HG03103 (cell line): ENCODE measurements around the gene CCN2.
"Not testable (repeated sequence)": the region's sequence is repeated elsewhere in the genome, so short reads cannot be mapped to it uniquely, and the experiment has no call there.

Experiments
- ATAC-seq: cut with Tn5 transposase; IDR thresholded peaks from one replicate; pipeline ENCODE4 v1.9.1; 2021; ENCODE audit warnings: low read depth; ENCODE audit not compliant: unreplicated experiment

Gene CCN2

DNA sequence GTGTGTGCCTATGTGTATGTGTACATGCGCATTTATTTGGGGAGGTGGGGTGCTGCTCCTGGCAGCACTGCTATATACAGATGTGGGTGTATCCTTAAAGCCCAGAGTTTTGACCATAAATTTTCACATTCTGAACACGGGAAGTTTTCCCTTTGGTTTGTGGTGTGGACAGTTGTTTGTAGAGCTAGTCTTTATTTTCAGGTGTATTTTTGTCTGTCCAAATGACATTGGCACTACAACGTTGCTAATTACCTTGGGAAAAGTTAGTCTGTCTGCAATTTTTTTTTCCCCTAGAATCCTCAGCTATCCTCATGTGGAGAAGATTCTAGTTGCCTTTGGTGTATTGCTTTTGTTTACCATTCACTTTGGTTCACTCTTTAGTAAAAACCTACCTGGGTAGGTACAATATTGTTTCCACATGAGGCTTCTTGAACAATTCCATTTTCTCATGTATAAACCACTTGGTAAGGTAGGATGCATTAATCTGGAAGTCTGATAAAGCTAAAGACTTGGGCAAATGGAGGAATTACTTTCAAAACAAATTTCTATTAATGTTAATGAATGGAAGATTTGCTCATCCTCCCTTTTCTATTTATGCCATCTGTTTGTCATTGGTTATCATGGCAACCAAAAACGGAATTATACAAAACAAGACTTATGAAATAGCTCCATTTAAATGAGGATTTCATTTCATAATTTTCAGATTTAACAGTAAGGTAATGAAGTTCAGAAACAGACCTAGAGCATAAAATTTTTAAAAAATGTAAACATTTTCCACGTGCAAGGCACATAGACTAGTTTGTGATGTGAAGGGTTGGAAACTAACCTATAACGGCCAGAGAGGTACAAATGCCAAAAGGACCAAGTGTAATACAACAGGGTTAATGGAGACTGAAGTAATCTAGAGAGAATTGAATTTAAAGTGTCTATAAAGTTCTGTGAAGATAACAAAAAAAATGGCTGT, 3.9 kb downstream of the CCN2 start:
- ATAC-seq: no peak

DNA sequence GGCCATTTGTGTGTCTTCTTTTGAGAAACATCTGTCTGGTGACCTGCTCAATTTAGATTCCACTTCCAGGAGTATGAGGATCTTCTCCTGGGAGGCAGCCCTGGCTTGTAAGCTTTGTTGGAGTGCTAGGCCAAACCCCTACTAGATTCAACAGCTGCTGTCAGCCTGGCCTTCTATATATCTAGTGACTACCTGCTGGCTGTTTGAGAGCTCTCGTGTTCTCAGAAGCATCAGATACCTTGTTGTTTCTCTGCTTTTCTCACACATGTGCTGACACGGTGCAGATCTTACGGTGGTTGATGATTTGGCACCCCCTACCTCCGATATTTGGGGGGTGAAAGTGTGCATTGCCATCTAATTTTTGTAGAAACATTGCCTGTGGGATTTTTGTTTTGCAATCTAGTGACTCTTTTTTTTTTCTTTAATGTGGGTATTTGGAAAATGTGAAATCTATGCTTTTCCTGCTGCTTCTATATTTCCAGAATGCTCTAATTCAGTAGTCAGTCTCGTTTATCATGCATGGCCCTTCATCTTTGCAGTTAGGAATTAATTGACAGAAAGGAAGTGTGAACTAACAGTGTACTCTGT, 4.7 kb downstream of the CCN2 start:
- no peak for ATAC-seq

DNA sequence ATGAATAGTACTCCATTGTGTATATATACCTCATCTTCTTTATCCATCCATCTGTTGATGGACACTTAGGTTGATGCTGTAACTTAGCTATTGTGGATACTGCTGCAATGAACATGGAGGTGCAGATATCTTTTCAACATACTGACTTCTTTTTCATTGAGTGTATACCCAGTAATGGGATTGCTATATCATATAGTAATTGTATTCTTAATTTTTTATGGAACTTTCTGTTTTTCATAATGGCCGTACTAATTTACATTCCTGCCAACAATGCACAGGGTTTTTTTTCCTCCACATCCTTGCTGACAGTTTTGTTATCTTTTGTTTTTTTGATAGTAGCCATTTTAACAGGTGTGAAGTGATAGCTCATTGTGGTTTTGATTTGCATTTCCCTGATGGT, 5.2 kb downstream of the CCN2 start:
- ATAC-seq: no peak

DNA sequence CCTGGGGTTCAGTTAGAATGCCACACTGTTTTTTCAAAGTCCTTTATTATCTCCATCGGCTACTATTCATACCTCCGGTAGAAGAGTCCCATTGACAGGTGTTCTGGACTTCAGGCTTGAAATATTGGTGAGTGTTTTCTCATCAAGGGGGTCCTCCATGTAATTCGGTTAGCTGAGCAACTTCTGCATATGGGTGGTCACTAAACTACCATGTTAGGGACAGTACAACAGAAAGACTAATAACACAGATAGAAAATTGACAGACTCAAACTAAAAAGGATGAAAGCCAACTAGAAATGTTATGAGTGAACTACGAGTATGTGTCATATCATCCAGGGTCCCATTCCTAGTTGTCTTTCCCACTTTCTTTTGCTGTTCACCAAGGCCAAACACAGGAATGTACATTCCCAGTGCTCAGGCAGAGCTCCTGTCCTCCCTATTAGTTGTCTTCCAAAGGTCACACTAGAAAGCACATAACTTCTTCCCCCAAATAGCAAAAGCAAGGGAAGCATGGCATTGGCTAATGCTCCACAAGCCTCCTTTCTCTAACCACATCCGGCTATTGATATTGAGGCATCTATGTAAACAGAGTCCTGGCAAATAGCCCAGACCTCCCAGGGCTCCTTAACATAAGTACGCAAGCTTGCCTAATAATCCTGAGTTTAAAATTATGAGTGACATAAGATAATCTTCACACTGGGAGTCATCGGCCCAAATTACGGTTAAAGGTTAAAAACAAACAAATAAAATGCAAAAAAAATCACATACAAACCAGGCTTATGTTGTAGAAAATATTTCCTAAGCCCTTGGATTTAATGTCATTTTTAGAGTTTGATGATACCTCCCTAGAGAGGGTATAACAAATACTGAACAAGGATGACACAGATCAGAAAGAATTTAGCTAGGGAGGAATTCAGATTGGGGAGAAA, 13.2 kb downstream of the CCN2 start:
- ATAC-seq: no peak

DNA sequence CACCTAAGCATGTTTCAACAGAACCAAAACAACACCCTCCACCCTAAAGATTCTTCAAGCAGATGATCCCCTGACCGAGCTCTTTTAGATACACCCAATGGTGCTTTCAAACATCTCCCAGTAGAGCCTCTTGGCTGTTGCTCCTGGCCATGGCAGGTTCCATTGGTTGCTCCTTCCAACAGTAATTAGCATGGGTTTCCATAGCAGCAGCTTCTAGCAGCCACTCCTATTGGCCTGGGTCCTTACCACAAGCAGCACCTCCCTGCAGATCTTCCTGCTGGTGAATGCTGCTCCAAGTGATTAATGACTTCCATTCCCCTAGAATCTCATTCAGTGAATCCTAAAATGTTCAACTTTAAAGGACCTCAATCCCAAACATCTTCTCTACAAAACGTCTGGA, 13.9 kb downstream of the CCN2 start:
- ATAC-seq: no peak

DNA sequence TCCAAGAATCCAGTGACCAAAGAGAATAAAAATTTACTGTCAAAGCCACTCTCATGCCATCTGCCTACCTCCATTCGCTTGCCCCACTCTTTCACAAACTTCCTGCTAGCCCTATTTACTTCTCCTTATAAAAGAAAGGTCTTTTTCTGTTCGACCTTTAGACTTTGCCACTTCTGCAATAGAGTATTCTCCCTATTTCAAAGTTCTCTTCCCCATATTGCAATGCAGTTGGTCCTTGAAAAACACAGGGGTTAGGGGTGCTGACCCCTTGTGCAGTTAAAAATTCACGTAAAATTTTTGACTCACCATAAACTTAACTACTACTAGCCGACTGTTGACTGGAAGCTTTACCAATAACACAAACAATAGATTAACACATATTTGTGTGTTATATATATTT, 15.0 kb downstream of the CCN2 start:
- ATAC-seq: no peak

DNA sequence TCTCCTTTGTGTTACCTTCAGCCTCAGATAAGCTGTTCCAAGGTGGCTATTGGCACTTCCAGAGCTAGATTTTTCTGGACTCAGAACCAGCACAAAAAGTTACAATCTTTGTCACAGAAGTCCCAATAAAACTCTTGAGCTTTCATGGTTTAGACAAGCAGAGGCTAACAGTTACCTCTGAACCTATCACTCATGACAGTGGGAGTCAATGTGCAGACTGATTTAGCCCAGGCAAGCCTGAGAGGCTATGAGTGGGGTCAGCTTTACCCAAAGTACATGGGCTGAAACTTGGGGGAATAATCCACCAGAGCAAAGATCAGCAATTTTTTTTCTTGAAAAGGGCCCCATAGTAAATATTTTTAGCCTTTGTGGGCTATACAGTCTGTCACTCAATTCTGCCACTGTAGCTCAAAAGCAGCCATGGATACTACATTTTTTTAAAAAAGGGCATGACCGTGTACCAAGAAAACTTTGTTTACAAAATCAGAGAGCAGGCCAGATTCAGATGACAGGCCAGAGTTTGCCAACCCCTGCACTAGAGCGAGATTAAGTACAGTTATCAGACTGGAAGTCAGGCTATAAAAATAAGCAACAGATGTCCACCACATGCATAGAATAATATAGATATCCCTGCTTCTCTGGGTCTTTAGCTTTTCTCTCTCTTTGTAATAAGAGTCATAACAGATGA, 20.0 kb downstream of the CCN2 start:
- ATAC-seq: no peak

DNA sequence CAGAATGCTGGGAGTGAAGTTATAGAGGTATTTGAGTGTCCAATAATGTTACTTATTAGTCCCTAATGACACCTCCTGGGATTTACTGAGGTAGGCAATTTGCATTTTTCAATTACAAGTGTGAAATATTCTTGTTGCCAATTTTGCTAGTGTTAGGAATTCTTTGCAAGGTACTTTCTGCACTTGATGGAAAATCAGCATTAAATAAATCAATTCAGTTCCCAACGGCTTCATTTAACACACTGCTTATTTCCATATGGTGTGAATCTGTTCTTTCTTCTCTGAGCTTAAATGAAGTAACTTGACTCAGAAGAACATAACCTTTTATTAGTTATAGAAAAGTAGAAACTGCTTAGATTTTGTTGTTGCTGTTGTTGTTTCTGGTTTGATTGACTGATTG, 21.2 kb downstream of the CCN2 start:
- no peak for ATAC-seq

DNA sequence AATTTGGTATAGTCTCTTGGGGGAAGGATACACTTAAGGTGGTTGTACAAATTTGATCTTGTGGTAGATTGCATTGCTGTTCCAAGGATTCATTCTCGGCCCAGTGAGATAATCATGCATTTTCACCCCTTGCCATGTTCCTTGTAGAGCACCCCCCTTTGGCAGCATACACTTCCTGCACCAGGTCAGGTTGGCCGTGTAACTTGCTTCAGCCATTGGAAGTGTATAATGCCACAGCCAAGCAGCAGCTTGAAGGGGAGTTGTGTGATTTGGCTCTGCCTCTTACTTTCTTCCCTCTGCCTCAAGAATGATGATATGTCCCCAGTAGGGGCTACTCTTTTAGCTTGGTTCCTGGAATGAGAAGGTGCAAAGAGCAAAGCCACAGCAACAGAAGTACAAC, 21.9 kb downstream of the CCN2 start:
- no peak for ATAC-seq

DNA sequence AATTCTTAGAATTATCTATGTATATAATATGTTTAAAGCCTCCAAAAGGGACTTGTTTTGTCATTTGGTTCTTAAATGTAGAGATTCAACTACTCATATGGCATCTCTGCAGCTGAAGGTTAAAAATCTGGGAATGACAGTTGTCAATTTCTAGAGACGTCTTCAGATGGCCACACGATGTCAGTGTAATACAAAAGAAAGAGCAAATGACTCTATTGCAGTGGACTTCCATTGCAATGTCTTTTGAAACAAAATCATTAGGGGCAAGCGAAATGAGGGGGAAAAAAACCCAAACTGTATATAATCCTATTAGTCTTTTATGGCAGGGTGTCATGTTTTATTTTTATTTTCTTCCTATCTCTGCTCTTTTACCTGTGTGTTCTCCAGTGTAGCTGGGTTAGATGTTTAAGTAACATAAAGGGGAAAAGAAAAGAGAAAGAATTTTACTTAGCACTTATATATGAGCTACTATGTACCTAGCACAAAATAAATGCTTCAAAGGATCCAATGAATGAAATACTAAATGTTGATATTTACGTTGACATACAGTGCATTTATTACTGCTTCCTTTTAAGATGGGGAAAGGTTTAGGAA, 26.2 kb downstream of the CCN2 start:
- no peak for ATAC-seq

DNA sequence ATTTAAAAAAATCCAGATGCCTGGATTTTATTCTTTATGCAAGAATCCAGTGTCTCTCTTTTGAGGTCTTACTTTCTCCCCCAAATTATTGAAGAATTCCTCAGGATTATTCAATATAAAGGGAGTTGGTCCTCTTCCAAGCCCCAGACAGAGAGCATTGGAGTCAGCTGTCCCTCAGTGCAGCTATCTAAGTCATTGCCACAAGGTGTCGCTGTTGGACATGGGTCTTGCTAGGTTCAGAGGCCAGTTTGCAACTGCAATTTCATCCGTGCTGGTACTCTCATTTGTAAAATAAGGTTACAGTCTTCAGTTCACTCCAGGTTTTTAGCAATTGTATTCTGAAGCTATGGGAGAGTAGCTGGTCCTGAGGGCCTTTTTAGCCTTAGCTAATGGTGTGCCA, 27.8 kb downstream of the CCN2 start:
- no peak for ATAC-seq

DNA sequence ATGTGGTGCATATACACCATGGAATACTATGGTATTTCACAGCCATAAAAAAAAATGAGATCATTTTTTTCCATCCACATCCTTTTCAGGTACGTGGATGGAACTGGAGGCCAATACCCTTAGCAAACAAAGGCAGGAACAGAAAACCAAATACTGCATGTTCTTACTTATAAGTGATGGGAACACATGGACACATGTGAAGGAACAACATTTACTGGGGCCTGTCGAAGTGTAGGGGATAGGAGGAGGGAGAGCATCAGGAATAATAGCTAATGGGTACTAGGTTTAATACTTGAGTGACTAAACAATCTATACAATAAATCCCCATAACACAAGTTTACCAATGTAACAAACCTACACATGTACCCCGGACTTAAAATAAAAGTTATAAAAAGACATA, 30.5 kb downstream of the CCN2 start:
- ATAC-seq: no peak

DNA sequence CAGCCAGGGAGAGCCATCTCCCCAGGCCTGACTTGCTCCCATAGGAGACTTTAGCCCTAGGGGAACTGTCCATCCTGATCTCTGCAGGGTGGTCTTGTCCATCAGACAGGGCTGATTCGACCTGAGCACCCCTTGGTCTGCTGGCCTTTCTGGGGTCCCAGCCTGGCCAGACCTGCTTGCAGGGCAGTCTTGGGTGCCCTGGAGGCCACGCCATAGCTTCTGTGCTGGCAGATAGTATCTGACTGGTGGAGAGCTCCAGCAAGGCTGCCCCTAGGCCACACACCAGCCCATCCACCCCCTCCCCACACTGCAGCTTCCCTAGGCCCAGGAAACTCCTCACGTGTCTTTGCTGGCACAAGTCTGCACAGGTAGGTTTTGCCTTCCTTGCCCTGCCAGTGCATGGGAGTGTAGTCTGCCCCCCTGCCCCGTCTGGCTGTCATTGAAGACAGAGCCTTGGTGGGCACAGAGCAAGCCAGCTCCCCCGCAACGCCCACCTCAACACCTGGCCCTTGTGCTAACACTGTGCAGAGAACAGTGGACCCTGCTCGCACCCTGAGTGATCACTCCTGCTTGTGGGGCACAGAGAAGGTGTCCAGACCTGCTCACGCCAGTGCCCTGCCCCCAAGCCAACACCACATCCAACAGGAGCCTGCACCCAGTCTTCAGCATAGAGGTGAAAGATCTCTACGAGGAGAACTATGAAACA, 32.4 kb downstream of the CCN2 start:
- no peak for ATAC-seq

DNA sequence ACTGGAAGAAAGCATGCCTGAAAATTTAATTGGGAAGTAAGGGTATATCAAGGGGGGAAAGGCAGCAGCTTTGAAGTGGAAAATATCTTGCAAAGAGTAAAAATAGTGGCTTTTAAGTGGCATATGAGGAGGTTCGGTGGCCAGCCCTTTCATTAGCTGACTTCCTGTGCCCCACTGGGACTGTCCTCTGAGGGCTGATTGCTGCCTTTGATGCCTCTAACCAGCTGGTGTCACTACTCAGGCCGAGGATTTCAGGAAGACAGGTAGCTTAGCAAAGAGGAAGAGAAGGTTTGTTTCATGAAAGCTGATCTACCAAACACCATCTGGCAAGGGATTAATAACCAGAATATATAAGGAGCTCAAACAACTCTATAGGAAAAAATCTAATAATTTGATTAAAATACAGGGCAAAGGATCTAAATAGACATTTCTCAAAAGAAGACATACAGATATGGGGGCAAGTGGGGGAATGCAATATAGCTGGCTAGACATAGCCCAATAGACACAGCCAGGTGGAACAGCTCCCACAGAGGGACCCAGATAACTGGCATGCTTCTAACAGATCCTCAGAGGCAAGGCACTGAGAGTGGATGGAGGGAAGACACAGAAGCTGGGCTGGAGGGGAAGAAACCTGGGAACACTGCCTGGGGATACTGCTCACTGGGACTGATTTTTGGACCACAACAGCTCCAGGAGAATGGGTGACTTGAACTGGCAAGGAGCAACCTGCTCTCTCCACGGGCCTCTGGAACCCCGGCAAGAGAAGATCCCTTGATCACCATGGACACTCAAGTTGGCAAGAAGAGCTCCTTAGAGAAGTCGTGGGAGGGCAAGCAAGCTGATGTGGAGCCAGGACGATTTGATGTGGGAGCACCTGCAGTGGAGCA, 33.2 kb downstream of the CCN2 start:
- no peak for ATAC-seq

DNA sequence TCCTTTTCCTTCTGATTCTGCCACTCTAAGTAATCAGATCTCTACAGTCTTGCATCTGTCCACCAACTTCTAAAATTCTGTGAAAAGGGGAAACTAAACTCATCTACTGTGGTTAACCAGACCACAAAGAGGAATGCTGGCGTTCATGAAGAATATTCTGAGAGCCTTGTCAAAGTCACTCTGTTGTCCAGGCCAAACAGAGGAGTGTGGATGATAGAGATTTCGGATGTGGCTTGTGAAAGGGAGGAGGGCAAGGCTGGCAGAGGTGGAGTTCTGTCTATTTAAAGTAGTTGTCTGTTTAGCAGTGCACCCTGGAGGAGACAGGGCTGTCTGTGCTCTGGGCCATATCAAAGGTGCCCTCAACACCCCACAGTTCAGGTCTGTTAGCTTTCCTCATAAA, 33.9 kb downstream of the CCN2 start:
- ATAC-seq: no peak

DNA sequence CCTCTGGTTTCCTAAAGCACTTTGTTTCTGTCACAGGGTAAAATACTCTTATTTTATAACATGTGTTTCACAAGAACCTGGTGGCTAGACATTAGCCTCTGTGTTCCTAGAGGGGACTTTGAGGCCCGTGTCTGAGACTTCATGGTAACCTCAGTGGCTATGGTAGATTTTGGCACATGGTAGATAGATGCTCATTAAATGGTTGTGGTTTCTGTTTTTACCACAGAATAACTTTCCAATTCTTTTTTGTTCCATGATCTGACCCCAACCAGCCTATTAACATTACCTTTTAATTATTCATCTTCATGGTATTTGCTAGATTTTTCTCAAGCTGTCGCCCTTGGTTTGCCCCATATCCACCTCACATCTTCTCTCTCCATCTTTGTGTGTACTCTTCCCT, 34.3 kb downstream of the CCN2 start:
- ATAC-seq: no peak

DNA sequence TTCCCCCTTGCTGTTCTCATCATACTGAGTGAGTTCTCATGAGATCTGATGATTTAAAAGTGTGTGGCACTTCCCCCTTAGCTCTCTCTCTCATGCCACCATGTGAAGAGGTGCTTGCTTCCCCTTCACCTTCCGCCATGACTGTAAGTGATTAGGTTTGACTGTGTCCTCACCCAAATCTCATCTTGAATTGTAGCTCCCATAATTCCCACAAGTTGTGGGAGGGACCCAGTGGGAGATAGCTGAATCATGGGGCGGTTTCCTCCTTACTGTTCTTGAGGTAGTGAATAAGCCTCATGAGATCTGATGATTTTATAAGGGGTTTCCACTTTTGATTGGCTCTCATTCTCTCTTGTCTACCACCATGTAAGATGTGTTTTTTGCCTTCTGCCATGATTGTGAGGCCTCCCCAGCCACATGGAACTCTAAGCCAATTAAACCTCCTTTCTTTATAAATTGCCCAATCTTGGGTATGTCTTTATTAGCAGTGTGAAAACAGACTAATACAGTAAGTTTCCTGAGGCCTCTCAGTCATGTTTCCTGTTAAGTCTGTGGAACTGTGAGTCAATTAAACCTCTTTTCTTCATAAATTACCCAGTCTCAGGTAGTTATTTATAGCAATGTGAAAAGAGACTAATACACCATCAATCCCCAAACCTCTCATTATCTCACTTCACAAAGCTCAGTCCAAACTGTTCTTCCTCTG, 34.9 kb downstream of the CCN2 start:
- not testable (repeated sequence) for ATAC-seq
